ENCODE data around the gene PCIF1. TPM values are rescaled to one million over a fixed set of nuclear protein-coding genes. Genes with fewer than 3 reads are reported as not detected.

PCIF1 gene
- total RNA-seq, 4 donors from 2014 or later = 32.1 to 51.2 (median 37.0) TPM

DNA sequence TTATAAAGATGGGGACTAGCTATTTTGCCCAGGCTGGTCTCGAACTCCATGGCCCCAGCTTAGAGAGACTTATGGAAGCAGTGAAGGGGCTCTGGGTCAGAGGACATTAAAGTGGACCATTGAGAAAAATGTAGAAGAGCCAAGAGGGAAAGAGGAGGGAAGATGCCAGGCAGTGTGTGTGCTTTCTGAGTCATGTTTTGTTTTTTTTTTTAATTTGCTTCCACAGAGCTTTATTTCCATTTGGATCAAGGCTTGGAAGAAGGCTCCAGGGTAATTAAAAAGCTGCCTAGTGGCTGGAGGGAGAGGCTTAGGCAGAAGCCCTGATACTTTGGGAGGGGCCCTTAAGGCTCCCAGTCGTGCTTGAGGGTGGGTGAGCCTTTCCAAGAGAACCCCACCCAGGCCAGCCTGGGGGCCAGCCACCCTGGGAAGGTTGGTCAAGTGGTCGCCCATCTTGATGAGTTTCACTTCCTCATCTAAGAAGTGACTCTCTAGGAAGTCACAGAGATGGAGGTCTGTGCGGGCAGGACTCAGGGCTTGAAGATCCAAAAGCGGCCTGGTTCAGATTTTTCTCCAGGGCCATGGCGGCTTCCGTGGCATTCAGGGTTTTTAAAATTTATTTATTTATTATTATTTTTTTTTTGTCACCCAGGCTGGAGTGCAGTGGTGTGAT lies 40.5 kb downstream of the PCIF1 start:
- no peak for ATAC-seq
- Histone ChIP-seq H3K27me3 (no peaks in the 10 kb centered on the region), H3K36me3 (no peaks in the 10 kb centered on the region), H3K27ac (no peak overlapping the region), H3K4me1 (peaks cover 12 to 17% of the 10 kb centered on the region in 2 donors), H3K4me3 (no peak overlapping the region), H3K9me3 (no peaks in the 10 kb centered on the region)
- DNase-seq = no peak
- intact Hi-C loops (cut with DNase I; ENCODE audit: low total_unique reads) (loop anchor here (5.0 kb wide), 3 partner anchors 427 to 1763 kb away; partner anchors contain the start of gene OSER1), in situ Hi-C loops (cut with MboI; ENCODE audit: low sequenced_read_pairs in 4 of 4) (loop anchor here in 1 of 4 donors (25.0 kb wide), 1 partner anchor 163 kb away; the partner anchor contains the start of gene UBE2C)
- no peak for TF ChIP-seq CTCF (IDR thresholded peaks at IDR 0.05 in 4 of 5, conservative IDR thresholded peaks at IDR 0.05 in 1 of 5)
- no peak for TF ChIP-seq POLR2A (IDR thresholded peaks at IDR 0.05)

- Histone ChIP-seq H3K9me3 (no peaks in the 10 kb centered on the region), H3K27ac (no peak overlapping the region), H3K4me1 (peaks cover 7 to 11% of the 10 kb centered on the region in 2 donors), H3K36me3 (no peaks in the 10 kb centered on the region), H3K27me3 (no peaks in the 10 kb centered on the region), H3K4me3 (no peak overlapping the region)
- intact Hi-C loops (cut with DNase I; ENCODE audit: low total_unique reads) = no loop called here
- no peak for TF ChIP-seq CTCF (IDR thresholded peaks at IDR 0.05 in 4 of 5, conservative IDR thresholded peaks at IDR 0.05 in 1 of 5)
- no peak for TF ChIP-seq POLR2A (IDR thresholded peaks at IDR 0.05)
- DNase-seq (no peak), ATAC-seq (no peak)
- in situ Hi-C loops (cut with MboI; ENCODE audit: low sequenced_read_pairs in 4 of 4) = no loop called here
Observed at GRCh38 chr20:45975686-45976085, 41.2 kb downstream of the PCIF1 start.

DNA sequence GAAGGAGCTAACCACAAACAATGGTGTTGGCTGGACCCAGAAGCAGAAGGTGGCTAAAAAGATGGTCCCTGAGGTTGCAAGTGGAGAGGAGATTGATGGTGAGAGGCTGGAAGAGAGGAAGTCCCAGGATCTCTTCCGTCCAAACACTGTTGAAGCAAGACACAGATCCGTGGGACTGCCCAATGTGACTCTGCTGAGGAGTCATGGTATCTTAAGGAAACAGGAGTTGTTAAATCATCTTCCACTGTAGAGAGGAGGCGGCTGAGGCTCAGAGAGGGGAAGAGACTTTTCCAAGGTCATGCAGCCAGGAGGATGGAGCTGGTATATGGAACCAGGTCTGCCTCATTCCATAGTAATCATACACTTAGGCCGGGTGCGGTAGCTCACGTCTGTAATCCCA lies 41.6 kb downstream of the PCIF1 start:
- no peak for DNase-seq
- TF ChIP-seq CTCF (IDR thresholded peaks at IDR 0.05 in 4 of 5, conservative IDR thresholded peaks at IDR 0.05 in 1 of 5) (no peak), POLR2A (IDR thresholded peaks at IDR 0.05) (no peak)

GRCh38 chr20:45981261-45981660 lies 46.8 kb downstream of the PCIF1 start:
- Histone ChIP-seq H3K4me3 (no peak overlapping the region), H3K27me3 (no peaks in the 10 kb centered on the region), H3K4me1 (no peaks in the 10 kb centered on the region), H3K27ac (no peak overlapping the region), H3K9me3 (no peaks in the 10 kb centered on the region), H3K36me3 (no peaks in the 10 kb centered on the region)
- no peak for DNase-seq
- no peak for ATAC-seq
- intact Hi-C loops (cut with DNase I; ENCODE audit: low total_unique reads) = no loop called here
- TF ChIP-seq POLR2A (IDR thresholded peaks at IDR 0.05) = no peak
- no peak for TF ChIP-seq CTCF (IDR thresholded peaks at IDR 0.05 in 4 of 5, conservative IDR thresholded peaks at IDR 0.05 in 1 of 5)
- in situ Hi-C loops (cut with MboI; ENCODE audit: low sequenced_read_pairs in 4 of 4) = no loop called here

More for the DNA sequence above, 41.6 kb downstream of the PCIF1 start:
- no peak for ATAC-seq
- H3K9me3 ChIP-seq = no peaks in the 10 kb centered on the region
- in situ Hi-C loops (cut with MboI; ENCODE audit: low sequenced_read_pairs in 4 of 4) = no loop called here
- intact Hi-C loops (cut with DNase I; ENCODE audit: low total_unique reads) = no loop called here
- no peaks in the 10 kb centered on the region for H3K36me3 ChIP-seq
- H3K27me3 ChIP-seq = no peaks in the 10 kb centered on the region
- H3K4me1 ChIP-seq = peaks cover 4 to 7% of the 10 kb centered on the region in 2 donors
- no peak overlapping the region for H3K4me3 ChIP-seq
- no peak overlapping the region for H3K27ac ChIP-seq

Data from gastrocnemius medialis (tissue), 4 donors.